COR-L47 (cell line): Measurements from ENCODE around the gene ZYX.
A peak's percentile ranks its signal among the peaks of the same experiment; 100 is the strongest.

Source experiments
- DNase-seq: peaks from one replicate; lab custom pipeline; 2025; lab: John Stamatoyannopoulos, UW

The ZYX gene

DNA sequence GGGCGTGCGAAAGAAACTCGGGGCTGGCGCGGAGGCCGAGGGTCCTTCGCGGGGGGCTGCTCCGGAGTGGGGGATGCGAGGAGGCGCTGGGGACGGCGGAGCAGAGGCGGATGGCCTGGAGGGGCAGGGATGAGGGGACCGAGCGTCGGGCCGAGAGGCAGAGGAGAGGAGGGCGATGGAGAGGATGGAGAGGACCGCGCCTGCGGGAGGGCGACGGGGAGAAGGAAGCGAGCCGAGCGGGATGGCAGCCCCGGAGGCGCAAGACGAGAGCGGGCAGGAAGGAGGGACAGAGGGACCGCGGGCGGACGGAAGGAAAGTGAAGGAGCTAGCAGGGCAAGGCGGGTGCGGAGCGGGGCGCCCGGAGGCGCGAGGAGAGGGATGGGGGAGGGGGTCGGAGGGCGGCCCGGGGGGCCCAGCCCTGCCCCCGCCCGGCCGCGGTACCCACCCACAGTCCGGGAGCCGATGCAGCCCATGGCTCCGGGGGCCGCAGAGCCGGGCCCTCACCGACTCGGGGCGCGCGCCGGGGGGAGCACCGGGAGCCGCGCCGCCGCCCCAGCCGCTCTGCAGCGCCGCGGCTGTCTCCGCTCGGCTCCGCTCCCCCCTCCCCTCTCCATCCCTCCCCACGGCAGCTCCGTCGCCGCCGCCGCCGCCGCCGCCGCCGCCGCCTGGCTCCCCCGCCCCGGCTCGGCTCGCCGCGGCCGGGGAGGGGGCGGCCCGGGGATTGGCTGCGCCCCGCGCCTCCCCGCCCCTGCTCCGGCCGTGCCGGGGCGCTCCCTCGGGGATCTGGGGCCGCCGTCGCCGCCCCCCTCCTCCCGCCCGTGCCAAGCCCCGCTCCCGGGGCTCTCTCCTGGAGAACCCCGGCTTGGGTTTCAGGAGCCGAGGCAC lies 18.8 kb upstream of the ZYX start, which contains the start of gene FAM131B:
FAM131B (minus strand) TSS at position 583 of the 885 bp plus-strand sequence; CDS start at position 473, 110 bp downstream.
- DNase-seq = peak; percentile 13

DNA sequence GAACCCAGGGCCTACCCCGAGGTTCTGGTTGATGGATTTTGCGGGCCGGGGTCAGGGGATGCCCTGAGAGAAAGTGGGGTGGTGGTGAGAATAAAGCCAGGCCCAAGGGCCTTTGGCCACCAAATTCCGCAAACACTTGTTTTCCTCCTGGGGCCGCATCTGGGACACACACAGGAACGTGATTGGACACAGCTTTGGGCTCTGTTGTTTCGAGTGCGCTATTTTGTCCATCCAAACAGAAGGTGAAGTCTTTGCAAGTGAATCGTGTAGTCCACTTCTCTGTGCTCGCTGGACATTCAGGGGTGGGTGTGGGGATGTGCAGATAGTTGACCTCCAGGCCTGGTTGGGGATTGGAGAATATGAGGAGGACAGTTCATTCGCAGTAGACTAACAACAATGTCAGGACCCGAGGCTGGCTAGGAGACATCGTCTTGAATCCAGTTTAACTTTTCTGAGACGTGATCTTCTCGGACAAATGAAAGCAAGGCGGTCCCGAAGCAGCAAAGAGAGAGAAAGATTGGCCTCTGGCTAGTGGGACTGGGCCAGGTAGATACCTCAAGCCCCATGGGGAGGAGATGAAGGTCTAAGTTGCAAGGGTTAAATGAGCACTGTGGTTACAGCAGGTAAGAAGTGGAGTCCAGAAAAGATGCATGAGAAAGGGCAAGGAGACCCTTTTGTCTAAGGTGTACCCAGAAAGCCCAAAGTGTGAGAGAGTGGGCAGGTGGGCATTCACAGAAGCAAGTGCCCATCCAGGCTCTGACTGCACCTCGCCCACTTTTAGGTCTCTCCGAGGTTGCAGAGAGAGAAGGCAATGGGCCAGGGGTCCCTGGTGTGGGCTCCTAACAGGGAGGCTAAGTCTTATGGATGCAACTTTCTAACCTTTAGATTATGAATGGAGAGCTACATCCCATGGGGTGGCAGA lies 17.9 kb upstream of the ZYX start:
- DNase-seq = no peak

DNA sequence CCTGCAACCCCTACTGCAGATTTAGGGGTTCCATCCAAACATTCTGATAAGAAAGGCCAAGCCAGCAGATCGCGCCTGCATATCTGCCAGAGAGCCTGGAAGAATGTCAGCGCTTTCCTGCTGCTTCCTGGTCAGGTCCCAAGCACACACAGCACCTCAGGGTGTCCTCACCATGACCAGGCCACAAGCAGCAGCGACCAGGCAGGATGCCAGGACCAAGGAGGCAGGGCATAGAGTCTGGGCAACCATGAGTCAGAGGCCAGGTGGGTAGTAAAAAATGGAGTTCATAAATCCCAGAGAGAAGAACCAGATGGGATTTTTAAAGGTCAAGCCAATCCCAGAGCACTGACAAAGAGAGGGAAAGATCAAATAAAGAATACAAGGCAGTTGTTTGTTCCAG lies 13.2 kb upstream of the ZYX start:
- no peak for DNase-seq

DNA sequence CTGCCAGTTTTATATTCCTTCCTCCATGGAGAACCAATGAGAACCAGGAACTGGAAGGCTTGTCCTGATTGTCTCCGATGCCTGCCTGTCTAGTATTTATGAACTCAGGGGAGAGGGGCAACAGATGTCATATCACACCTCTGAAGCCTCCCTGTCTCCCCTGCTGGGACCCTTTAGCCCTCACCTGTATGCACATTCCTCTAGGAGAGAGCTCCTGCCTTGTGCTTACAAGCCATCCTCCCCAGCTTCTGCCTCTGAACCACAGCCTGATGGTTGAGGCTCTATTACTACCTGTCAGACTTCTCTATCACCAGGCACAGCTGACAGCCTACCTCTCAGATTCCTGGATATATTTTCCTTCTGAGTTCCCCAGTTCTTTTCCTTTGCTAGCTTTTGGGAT lies 12.8 kb upstream of the ZYX start:
- DNase-seq = no peak

DNA sequence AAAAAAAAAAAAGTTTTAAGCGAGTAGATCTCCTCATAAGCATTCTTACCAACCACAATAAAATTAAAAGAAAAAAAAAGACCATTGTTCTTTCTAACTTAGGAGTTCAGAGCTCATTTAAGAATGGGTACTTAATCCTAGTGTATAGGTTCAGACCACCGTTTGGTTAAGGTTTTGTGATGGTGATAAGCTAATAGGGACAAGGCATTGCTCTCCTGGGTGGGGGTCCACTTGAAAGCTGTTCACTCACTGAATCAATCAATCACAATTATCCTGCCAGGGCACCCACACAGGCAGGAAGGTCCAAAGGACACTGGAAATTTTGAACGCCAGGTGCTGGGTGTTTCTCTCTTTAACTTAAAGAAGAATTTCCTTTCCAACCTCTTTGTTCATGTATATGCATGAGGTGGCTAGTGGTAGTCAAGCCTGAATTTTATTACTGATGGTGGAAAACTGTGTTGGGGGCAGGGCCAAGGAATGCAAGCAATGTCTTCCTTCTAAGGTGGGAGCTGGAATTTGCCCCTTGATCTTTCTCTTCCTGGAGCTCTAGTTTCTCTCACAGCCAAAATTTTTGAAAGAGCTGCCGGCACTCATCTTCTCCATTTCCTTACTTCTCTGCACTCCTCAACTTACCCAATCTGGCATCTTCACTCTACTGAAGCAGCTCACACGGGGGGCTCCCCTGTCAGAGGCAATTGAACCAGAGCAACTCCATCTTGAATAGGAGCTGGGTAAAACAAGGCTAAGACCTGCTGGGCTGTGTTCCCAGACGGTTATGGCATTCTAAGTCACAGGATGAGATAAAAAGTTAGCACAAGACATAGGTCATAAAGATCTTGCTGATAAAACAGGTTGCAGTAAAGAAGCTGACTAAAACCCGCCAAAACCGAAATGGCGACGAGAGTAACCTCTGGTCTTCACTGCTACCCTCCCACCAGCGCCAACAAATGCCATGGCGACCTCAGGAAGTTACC lies 11.2 kb upstream of the ZYX start:
- DNase-seq = no peak

DNA sequence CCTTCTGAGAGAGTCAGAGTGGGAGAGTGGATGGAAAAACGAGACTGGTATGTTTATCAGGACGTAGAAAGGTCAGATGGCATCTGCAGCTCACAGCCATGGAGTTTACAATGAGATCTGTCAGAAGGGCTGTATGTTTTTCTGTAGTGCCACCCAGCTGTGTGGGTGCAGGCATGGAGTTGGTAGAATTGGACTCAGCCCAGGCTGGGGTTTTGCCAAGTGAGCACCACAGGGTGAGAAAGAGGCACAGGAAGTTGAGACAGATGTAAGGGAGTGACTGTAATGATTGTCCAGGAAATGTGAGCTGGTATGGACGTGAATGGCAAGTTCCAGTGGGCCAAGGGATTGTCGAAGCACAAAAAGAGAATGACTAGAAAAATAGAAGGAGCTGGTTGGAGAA lies 9.1 kb upstream of the ZYX start:
- peak; percentile 57 for DNase-seq

DNA sequence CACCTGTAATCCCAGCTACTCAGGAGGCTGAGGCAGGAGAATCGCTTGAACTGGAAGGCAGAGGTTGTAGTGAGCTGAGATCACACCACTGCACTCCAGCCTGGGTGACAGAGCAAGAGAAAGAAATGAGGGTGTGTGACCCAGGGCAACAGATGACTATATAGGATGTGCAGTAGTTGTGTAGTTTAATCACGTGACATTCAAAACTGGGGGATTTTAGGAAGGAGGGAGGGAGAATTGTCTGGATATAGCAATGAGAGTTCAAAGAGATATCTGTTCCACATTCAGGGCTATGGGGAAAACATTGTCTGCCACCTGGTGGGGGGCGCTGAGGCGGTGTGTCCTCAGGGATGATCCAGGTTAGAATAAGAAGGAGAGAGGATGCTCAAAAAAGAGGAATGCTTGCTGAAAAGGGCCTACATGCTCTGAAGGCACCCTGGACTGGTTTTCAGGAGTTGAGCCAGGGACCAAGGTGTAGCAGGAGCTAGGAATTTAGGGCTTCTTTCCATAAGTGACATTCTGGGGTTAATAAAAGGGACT lies 7.8 kb upstream of the ZYX start:
- DNase-seq = no peak

DNA sequence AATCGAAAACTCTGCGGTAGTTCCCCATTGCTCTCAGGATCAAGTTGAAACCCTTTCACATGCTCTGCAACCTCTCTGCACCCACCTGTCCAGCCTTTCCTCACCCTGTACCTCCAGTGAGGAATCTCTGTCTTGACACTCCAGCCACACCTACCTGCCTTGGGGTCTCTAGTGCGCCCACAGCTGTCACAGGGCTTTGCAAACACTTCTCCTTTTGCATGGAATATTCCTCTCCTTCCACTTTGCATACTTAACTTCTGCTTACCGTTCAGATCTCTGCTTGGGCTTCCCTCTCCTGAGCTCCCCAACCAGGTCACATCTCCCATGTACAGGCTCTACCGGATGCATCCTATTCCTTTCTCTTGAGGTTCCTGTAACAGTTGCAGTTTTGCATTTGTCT lies 6.6 kb upstream of the ZYX start:
- no peak for DNase-seq

DNA sequence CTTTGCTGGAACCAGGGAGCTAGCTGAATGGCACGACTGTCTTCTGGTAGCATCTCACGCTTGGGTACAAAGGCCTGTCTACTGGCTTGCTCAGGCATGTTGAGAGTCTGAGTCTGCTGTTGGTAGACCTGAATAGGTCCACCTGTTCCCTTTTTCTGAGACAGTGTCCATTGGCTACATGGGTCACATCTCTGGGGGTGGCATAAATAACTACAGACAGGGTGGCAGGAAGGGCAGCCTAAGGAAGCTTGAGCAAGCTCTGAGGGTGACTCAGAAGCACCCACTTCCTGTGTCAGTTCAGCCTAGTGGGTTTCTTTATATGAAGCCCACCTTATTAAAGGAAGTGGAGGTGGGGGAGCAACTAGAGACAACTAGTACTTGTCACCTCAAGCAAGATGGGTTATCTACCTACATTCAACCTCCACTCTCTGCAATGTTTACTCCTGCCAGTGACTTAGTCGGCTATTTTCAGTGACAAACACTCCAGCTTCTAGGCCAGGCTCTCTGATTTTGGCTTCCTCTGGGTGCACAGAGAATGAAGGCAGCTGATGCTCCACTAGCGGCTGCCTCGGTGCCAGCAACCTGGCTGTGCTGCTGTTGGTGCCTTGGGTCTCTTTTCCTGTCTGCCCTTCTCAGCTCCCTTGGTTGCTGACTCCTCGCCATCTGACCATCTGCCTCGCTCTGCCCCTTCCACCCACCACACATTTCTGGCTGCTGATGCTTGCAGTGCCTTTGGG lies 5.7 kb upstream of the ZYX start:
- no peak for DNase-seq

DNA sequence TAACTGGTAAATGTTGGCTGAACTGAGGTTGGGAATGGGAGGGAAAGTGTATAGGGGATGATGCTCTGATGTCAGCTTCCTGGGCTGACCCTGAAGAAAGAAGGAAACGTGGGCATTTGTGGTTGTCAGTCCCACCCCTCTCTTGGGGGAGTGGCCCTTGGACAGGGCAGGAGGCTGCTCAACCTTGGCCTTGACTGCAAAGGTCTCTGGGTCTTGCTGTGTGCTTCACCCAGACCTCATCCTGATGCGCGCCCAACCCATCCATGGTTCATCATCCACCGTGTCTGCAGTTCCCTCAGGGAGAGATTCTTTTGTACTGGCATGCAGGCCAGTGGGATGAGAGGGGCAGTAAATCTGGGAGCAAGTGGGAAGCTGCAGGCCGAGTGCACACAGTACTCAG lies 4.7 kb upstream of the ZYX start:
- DNase-seq = no peak

DNA sequence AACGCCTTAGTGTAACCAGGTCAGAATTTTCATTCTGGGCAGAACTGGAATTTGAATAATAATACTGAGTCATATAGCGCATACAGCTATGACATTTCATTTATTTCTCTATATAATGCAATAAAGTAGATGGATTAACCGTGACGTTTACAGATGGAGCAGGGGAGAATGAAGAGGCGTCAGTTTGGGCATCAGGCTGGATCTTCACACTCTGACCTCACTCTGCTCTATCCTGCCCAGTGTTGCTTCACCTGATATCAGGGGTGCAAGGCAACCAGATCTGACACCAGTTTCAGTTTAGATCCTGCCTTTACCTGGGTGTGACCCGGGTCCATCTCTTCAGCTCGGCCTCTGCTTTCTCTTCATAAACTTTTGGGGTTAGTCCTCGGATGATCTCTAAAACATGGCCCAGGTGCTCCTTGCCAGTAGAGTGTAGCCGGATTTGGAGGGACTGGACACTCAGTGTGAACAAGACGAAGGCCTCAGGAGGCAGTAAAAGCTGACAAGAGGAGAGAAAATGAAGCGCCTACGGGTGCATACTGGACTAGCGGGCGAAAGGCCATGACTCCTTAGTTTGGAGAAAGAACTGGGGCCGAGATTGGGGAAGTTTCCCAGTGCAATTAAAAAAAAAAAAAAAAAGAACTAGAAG lies 1.4 kb upstream of the ZYX start:
- no peak for DNase-seq

DNA sequence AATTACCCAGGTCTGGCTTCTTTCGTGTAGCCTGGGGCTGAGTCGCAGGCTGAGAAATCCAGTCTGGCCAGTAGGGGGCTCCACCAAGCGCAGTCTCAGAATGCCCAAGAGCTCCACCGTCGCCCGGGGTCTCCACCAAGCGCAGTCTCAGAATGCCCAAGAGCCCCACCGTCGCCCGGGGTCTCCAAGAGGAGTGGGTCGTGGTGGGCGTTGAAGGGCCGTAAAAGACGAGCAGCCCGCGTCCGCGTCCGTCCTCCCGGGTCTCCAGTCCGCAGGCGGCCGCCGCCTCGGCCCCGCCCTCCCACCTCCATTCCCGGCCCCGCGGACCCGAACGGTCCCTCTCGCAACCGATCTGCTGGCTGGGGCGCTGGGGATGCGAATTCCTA lies 892 bp upstream of the ZYX start:
- DNase-seq = peak; percentile 39

DNA sequence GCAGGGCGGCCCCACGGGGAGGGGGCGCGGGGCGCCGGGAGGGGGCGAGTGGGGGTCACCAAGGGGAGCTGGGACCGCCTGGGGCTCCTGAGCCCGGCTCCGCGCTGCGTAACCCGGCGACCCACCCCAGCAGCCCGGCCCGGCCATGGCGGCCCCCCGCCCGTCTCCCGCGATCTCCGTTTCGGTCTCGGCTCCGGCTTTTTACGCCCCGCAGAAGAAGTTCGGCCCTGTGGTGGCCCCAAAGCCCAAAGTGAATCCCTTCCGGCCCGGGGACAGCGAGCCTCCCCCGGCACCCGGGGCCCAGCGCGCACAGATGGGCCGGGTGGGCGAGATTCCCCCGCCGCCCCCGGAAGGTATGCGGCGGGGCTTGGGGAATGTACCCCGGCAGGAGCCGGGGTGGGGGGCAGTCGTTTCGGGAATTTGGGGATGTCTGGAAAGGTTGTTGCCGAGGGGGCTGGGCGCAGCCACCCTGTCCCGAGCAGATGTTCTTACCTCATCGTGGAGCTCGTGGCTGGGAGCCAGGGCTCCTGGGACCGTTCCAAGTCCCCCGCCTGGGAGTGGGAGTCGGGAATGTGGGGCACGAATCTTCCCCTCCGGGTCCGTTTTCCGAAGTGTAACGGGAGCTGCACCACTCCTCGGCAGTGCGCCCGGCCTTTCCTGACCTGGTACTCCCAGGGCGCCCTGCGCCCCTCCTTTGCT lies 431 bp downstream of the ZYX start:
- DNase-seq = peak; percentile 25

DNA sequence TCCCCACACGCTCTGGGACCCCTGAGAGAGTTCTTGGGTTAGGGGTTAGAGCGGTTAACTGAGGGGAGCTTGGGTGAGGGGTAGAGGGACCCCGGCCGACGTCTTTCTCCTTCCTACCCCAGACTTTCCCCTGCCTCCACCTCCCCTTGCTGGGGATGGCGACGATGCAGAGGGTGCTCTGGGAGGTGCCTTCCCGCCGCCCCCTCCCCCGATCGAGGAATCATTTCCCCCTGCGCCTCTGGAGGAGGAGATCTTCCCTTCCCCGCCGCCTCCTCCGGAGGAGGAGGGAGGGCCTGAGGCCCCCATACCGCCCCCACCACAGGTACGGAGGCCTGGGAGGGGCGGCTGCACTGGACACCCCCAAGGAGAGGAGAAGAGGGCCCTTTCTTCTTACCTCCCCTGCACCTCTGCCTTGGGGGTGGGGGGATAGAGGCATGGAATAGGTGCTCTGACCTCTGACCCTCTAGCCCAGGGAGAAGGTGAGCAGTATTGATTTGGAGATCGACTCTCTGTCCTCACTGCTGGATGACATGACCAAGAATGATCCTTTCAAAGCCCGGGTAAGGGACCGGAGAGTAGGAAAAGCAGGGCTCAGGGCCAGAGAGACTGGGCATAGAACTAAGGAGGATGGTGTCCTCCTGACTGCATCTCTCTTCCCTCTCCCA lies 1.1 kb downstream of the ZYX start:
- DNase-seq = no peak

DNA sequence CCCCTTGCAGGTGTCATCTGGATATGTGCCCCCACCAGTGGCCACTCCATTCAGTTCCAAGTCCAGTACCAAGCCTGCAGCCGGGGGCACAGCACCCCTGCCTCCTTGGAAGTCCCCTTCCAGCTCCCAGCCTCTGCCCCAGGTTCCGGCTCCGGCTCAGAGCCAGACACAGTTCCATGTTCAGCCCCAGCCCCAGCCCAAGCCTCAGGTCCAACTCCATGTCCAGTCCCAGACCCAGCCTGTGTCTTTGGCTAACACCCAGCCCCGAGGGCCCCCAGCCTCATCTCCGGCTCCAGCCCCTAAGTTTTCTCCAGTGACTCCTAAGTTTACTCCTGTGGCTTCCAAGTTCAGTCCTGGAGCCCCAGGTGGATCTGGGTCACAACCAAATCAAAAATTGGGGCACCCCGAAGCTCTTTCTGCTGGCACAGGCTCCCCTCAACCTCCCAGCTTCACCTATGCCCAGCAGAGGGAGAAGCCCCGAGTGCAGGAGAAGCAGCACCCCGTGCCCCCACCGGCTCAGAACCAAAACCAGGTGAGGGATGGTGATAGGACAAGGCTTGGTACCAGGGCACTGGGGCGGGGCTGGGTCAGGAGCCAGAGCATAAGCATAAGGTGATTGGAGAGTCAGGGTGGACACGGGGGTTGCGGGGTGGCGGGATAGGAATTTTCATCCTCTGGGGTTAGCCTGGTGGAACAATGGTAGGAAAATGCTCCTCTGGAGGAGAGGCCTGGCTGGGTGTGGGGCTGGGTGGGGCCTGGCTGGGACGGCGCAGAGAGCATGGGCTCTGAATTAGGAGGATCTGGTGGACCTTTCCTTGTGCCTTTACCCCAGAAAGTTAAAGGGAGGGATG lies 1.9 kb downstream of the ZYX start:
- no peak for DNase-seq

DNA sequence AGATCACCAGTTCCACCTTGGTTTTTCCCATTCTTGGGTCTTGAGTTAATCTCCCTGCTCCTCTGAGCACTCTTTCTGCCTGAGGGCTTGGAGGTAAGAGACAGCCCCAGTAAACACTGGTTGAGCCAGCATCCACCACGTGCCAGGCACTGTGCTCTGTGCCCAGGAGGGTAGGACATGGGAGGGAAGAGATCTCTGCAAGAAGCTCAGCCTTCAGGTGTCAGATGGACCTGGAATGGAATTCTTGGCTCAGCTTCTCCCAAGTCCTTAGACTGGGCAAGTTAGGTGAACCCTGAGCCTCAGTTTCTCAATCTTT lies 2.5 kb downstream of the ZYX start:
- no peak for DNase-seq

DNA sequence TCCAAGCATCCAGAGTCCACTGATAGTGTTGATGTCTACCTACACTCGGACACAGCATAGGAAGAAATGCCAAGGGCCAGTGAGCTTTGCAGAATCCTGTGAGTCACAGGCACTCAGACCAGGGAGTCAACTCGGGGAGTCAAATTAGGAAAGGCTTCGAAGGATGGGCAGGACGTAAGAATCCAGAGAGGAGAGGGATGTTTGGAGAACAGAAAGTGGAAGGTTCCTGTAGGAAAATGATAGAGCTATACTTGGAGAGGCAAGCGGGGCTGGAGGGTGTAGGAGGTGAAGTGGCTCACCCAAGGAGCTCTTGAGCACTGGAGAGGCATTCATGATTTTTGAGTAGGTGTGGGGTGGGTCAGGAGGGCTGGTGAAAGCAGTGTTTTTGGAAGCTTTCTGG lies 3.0 kb downstream of the ZYX start:
- no peak for DNase-seq
